GM18511 (cell line): ENCODE results near the gene INO80D.
A peak's percentile ranks its signal among the peaks of the same experiment; 100 is the strongest.
"Not testable (repeated sequence)": the region's sequence is repeated elsewhere in the genome, so short reads cannot be mapped to it uniquely, and the experiment has no call there.

ENCODE experiments used
- ATAC-seq: cut with Tn5 transposase; IDR thresholded peaks from one replicate; pipeline ENCODE4 v1.9.1; 2021; ENCODE audit warnings: mild to moderate bottlenecking, moderate library complexity; ENCODE audit not compliant: unreplicated experiment

INO80D gene

GRCh38 chr2:205982776-205983327, 103.1 kb downstream of the INO80D start:
- ATAC-seq, result no peak

- not testable (repeated sequence) for ATAC-seq
These were observed 107.2 kb downstream of the INO80D start for GRCh38 chr2:205978728-205979127.

DNA sequence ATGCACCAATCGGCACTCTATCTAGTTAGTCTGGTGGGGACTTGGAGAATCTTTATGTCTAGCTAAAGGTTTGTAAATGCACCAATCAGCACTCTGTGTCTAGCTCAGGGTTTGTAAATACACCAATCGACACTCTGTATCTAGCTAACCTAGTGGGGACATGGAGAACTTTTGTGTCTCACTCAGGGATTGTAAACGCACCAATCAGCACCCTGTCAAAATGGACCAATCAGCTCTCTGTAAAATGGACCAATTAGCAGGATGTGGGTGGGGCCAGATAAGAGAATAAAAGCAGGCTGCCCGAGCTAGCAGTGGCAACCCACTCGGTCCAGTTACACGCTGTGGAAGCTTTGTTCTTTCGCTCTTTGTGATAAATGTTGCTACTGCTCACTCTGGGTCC, 108.3 kb downstream of the INO80D start:
- not testable (repeated sequence) for ATAC-seq

DNA sequence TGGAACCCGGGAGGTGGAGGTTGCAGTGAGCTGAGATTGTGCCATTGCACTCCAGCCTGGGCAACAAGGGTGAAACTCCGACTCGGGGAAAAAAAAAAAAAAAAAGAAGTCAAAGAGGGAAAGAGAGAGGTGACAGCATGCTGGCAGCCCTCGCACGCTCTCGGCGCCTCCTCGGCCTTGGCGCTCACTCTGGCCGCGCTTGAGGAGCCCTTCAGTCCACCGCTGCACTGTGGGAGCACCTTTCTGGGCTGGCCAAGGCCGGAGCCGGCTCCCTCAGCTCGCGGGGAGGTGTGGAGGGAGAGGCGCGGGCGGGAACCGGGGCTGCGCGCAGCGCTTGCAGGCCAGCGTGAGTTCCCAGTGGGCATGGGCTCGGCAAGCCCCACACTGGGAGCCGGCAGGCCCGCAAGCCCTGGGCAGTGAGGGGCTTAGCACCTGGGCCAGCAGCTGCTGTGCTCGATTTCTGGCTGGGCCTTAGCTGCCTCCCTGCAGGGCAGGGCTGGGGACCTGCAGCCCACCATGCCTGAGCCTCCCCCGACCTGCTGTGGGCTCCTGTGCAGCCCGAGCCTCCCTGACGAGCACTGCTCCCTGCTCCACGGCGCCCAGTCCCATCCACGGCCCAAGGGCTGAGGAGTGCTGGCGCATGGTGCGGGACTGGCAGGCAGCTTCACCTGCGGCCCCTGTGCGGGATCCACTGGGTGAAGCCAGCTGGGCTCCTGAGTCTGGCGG, 108.9 kb downstream of the INO80D start:
- ATAC-seq, result not testable (repeated sequence)

- no peak for ATAC-seq
These were observed 109.7 kb downstream of the INO80D start for GRCh38 chr2:205976120-205976814.

DNA sequence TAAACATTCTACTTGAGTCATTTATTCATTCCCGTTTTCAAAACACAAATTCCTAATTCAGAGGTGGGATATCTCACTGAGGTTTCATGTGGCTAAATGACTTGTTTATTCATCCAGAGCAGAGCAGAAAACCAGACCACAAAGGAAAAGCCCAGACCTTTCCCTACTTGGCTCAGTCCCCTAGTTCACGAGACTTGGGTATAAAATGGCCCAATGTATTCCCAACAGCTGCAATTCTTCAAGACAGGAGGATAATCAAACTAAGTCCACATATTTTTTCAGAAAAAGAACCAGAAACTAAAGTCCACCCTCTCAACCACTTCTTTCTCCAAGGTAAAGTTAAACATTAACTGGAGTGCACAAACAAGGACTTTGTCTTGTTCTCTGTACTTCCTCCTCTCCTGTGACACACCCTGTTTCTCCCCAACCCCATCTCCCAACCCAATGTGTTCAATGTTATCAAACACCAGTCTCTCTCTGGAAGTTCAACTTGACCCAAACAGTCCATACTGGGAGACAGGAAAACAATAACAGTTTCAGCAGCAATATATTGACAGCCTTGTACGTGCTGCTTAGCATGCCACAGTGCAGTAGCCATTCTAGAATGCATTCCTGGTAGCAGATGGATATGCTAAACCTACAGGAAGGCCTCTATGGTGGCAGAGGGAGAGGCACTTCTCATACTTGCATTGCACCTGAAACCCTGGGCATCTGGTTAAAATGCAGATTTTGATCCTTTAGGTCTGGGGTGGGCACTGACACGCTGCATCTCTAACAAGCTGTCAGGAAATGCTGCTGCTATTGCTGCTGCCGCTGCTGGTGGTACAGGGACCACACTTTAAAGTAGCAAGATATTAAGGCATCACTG, 110.7 kb downstream of the INO80D start:
- ATAC-seq, result peak; percentile 82

DNA sequence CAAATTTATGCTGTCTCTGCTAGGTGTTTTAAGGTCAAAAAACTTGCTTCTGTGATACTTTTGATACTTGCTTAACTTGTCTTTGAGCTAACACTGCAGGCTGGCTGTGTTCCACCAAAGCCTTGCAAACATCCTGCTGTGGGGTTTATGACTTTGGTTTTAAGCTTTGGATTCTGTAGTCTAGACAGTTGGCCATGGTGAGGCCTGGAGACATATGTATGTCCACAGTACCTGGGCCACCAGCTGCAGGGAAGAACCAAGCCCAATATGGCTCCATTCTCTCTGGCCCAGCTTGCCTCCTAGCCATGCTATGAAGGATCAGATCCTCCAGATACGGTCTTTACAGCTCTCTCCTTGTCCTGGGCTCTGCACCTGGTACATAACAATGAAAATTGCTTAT, 113.9 kb downstream of the INO80D start:
- ATAC-seq, result no peak

DNA sequence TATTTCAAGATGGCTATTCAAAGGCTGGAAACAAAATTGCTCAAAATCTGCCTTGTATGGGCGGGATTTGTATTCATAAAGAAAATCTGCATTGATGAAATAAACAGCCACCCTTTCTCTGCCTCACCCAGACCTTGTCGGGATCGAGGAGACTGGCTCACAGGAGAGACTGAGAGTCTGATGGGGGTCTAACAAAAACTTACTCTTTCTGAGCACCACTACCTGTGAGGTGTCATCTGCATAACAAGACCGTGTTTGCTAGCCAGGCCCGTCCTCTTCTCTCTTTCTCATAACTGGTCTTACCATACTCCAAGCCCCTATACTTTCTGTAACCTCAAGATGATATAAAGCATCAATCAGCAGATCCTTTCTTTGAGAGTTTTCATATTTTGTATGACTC, 115.6 kb downstream of the INO80D start:
- ATAC-seq, result no peak

DNA sequence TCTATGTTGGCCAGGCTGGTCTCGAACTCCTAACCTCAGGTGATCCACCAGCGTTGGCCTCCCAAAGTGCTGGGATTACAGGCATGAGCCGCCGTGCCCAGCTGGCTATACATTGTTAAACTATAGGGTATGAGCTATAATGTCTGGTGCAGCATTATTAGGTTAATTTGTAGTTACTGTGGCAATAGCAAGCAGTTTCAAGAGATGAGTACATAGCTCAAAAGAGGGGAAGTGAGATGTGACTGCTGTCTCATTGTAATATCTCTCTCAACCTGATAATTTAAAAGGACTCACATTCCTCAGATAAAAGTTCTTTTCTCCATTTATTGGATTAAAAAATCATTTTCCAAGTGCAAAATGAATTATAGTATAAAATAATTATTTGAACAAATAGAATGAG, 116.4 kb downstream of the INO80D start:
- ATAC-seq, result peak; percentile 67

- no peak for ATAC-seq
These were observed 118.4 kb downstream of the INO80D start for GRCh38 chr2:205967391-205968075.

DNA sequence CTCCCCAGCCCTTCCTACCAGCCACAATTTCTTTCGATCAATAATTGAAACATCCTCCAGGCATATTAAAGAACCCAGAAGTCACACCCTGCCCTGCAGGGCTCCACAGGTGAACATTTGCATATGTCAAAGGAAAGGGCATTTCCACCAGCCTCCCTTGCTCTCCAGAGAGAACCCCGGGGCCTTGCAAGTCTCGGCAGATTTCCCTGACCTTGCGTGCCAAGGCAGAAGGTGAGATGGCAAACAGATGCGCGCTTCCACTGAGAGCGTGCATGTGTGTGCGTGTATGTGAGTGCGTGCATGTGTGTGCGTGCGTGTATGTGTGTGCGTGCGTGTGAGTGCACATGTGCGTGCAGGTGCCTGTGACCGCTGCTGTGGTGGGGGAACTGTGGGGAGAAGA, 120.3 kb downstream of the INO80D start:
- no peak for ATAC-seq

DNA sequence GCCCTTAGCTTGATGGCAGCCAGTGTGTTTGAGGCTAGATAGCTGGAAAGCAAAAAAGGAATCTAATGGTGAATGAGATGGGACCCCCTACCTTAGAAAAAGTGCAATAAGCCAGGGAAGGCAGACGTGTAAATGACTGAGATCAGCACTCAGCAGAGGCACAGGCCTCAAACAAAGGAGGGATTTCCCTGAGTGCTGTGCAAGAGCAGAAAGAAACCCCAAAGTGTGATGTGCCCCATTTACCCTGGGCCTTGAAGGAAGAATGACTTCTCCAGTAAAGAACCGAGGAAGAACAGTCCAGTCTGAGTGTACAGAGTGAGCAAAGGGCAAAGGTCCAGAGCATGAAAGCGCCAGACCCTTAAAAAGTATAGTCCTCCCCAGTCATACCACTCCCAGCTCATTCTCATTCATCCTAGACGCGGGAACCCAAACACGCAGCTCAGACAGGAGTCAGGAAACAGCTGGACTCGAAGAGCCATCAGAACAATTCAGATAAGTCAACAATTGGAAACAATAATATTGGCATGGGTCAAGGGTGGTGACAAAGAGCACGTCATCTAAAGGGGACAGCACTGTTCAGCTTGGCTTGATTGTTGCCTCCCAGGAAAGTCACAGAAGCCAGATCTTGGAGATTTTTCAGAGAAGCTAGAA, 121.7 kb downstream of the INO80D start:
- ATAC-seq, result no peak

DNA sequence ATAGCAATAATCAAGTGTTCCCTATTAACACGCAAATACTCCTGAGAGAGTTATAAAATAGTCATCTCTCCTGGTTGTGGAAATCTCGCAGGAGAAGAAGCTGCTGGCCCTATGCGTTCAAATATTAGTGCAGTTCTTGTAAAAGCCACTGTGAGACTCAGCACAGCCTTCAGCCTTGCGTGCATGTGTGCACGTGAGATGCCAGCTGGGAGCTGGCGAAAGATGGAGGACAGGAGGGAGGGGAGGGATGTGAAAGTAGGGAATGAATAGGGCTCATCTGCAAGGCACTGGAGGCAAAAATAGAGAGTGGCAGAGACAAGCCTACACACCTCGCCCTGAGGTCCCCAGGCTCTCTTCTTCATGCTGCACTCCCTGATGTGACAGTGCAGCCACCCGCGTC, 126.5 kb downstream of the INO80D start:
- ATAC-seq, result no peak

- ATAC-seq, result no peak
These were observed 128.4 kb downstream of the INO80D start for GRCh38 chr2:205957452-205958154.

DNA sequence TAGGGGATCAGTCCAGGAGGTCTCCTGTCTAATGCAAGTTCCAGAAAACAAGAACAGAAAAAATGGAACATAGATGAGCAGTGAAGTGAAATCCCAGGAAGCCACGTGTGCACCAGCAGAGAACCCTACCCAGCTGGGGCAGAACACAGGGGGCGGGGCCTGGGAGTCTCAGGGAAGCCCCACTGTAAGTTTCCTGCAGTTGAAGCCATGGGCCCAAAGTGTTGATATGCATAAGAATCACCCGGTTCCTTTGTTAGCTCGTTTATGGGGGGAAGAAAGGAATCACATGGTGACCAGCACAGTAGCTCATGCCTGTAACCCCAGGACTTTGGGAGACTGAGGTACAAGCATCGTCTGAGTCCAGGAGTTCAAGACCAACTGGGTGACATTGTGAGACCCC, 131.3 kb downstream of the INO80D start:
- no peak for ATAC-seq

- ATAC-seq, result no peak
These were observed 133.7 kb downstream of the INO80D start for GRCh38 chr2:205952282-205952681.

- ATAC-seq, result no peak
These were observed 137.1 kb downstream of the INO80D start for GRCh38 chr2:205948883-205949282.

DNA sequence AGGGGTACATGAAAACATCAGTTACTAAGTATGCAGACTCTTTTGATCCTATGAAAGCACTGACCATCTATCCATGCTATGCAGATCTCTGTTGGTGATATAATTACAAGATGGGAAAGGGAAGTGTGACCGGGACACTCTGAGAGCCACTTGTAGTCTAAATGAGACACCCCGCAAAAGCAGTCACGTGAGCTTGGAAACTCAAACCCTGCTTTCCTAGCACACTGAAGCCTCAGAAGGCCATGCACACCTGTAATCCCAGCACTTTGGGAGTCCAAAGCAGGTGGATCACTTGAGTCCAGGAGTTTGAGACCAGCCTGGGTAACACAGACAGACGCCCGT, 137.5 kb downstream of the INO80D start:
- no peak for ATAC-seq

GRCh38 chr2:205947621-205948495, 138.1 kb downstream of the INO80D start:
- ATAC-seq, result peak; percentile 94
